DMS 273 (cell line): ENCODE results near the gene TMEM43.
"Not testable (repeated sequence)": the region's sequence is repeated elsewhere in the genome, so short reads cannot be mapped to it uniquely, and the experiment has no call there.

Source experiments
- DNase-seq: peaks from one replicate; lab custom pipeline; 2025; ENCODE audit not compliant: unreplicated experiment; lab: John Stamatoyannopoulos, UW

The TMEM43 gene

GRCh38 chr3:14124615-14125192 lies at the start of gene TMEM43, which contains the start of gene CHCHD4:
TMEM43 (plus strand) TSS chr3:14125052; CDS start chr3:14125194, 142 bp downstream.
CHCHD4 (minus strand) TSS chr3:14124870; CDS start chr3:14124676, 194 bp downstream.
- peak; percentile 98 for DNase-seq

GRCh38 chr3:14075233-14075632 lies 49.6 kb upstream of the TMEM43 start:
- DNase-seq, result not testable (repeated sequence)

- no peak for DNase-seq
Observed at GRCh38 chr3:14077310-14077709, 47.5 kb upstream of the TMEM43 start.

- DNase-seq, result no peak
Observed at GRCh38 chr3:14082108-14082657, 42.7 kb upstream of the TMEM43 start.

- DNase-seq, result not testable (repeated sequence)
Observed at GRCh38 chr3:14087461-14087860, 37.4 kb upstream of the TMEM43 start.

GRCh38 chr3:14091959-14092358 lies 32.9 kb upstream of the TMEM43 start:
- not testable (repeated sequence) for DNase-seq

- DNase-seq, result no peak
Observed at GRCh38 chr3:14092464-14092863, 32.4 kb upstream of the TMEM43 start.

GRCh38 chr3:14093831-14094230 lies 31.0 kb upstream of the TMEM43 start:
- no peak for DNase-seq

GRCh38 chr3:14096742-14097141 lies 28.1 kb upstream of the TMEM43 start:
- peak; percentile 5 for DNase-seq

- no peak for DNase-seq
Observed at GRCh38 chr3:14097616-14098391, 27.0 kb upstream of the TMEM43 start.

- DNase-seq, result not testable (repeated sequence)
Observed at GRCh38 chr3:14109821-14110220, 15.0 kb upstream of the TMEM43 start.

GRCh38 chr3:14110699-14111098 lies 14.2 kb upstream of the TMEM43 start:
- DNase-seq, result no peak

GRCh38 chr3:14113965-14114635 lies 10.8 kb upstream of the TMEM43 start:
- DNase-seq, result no peak

GRCh38 chr3:14117468-14118399 lies 7.1 kb upstream of the TMEM43 start:
- no peak for DNase-seq

- DNase-seq, result peak; percentile 21
Observed at GRCh38 chr3:14118400-14119381, 6.2 kb upstream of the TMEM43 start.

- DNase-seq, result no peak
Observed at GRCh38 chr3:14119651-14120050, 5.2 kb upstream of the TMEM43 start.

GRCh38 chr3:14120111-14120920 lies 4.5 kb upstream of the TMEM43 start:
- no peak for DNase-seq

- not testable (repeated sequence) for DNase-seq
Observed at GRCh38 chr3:14120921-14121448, 3.9 kb upstream of the TMEM43 start.
